ENCODE results near the gene EEF1AKMT3. TPM values are rescaled to one million over a fixed set of nuclear protein-coding genes. Genes with fewer than 3 reads are reported as not detected.

The EEF1AKMT3 gene
- total and polyA plus RNA-seq, 2 of the 4 experiments (the other 2 are of a cell fraction), result 3.2 to 8.1 TPM

- dilution Hi-C loops (cut with HindIII; ENCODE audit: low sequenced_read_pairs, unreplicated experiment), result no loop called here
- H3K4me1 ChIP-seq (ENCODE audit: control insufficient read depth, insufficient read depth, low read length), result peaks cover 3% of the 10 kb centered on the region
- peak overlapping the region; percentile 22 to 94 for H4K8ac ChIP-seq (ENCODE audit: low read depth in 2 of 2, low read length in 2 of 2)
- peak overlapping the region; percentile 88 for H2AK9ac ChIP-seq (replicated peaks; ENCODE audit: low read depth, low read length, poor library complexity)
- peak overlapping the region; percentile 96 for H2AFZ ChIP-seq (replicated peaks; ENCODE audit: low read length, poor library complexity)
- H2BK120ac ChIP-seq (ENCODE audit: low read depth, low read length), result peak overlapping the region; percentile 75
- no peak overlapping the region; the same call in 2 of the 3 replicates for H2BK15ac ChIP-seq (ENCODE audit: low read depth, low read length)
- peak overlapping the region; percentile 69 for H3K4me3 ChIP-seq (ENCODE audit: insufficient read depth, low read depth, low read length)
- no peak for TF ChIP-seq SMC3 (IDR thresholded peaks at IDR 0.05; ENCODE audit: low read depth, low read length)
- peak; percentile 57 for TF ChIP-seq RCOR1 (IDR thresholded peaks at IDR 0.05; ENCODE audit: insufficient replicate concordance, low read length)
- TF ChIP-seq USF2 (IDR thresholded peaks at IDR 0.05; ENCODE audit: low read depth, low read length), result no peak
- peak; percentile 97 for TF ChIP-seq CEBPB (IDR thresholded peaks at IDR 0.05; ENCODE audit: low read depth, low read length)
- no peak for TF ChIP-seq MXI1 (IDR thresholded peaks at IDR 0.05; ENCODE audit: borderline replicate concordance, low read depth, low read length)
- TF ChIP-seq MAZ (IDR thresholded peaks at IDR 0.05; ENCODE audit: borderline replicate concordance, low read depth, low read length), result peak; percentile 26; the same call in 1 of the 2 replicates
- POLR2A ChIA-PET (ENCODE audit: unreplicated experiment), result interaction anchor here (1.0 to 1.1 kb wide), 2 partner anchors 18 to 28 kb away, joined by 4 to 5 read pairs; partner anchors contain the start of genes EEF1AKMT3 and METTL1
- peak overlapping the region; percentile 53 for H2BK5ac ChIP-seq (ENCODE audit: low read depth, low read length, poor library complexity, severe bottlenecking)
- peak overlapping the region; percentile 8; the same call in 1 of the 2 replicates for H3K18ac ChIP-seq (ENCODE audit: low read depth, low read length)
- peak overlapping the region; percentile 75 for H3K4ac ChIP-seq (ENCODE audit: low read depth, low read length)
- 0 out of 2 replicates have a peak overlapping the region, but pooled peaks have one; percentile 43 for H4K91ac ChIP-seq (ENCODE audit: insufficient read depth, low read depth, low read length)
- intact Hi-C loops (cut with micrococcal nuclease), result no loop called here
- H3K4me2 ChIP-seq (ENCODE audit: low read depth, low read length), result peak overlapping the region; percentile 34
- H2AK5ac ChIP-seq (ENCODE audit: low read depth, low read length), result peak overlapping the region; percentile 68
- peak overlapping the region; percentile 32 for H4K5ac ChIP-seq (ENCODE audit: low read depth, low read length)
- H3K9me1 ChIP-seq (ENCODE audit: insufficient read depth, low read length), result peaks cover 6% of the 10 kb centered on the region
- peak; percentile 85 for DNase-seq
- peaks cover 14% of the 10 kb centered on the region for H3K36me3 ChIP-seq (ENCODE audit: control insufficient read depth, insufficient read depth, low read length)
- ATAC-seq (ENCODE audit: low read depth), result peak; percentile 63
- H3K27me3 ChIP-seq (ENCODE audit: control insufficient read depth, insufficient read depth, low read length), result peaks cover 29% of the 10 kb centered on the region
- peak overlapping the region; percentile 61; the same call in 1 of the 2 replicates for H3K9ac ChIP-seq (ENCODE audit: low read depth, low read length)
- H3K9me3 ChIP-seq (ENCODE audit: control insufficient read depth, insufficient read depth, low read length), result peaks cover under 1% of the 10 kb centered on the region; the same call in 1 of the 2 replicates
- no peak overlapping the region for H2BK20ac ChIP-seq (ENCODE audit: low read depth, low read length)
- H3K79me1 ChIP-seq (ENCODE audit: low read depth in 1 of 2, low read length in 2 of 2), result peaks cover 13 to 30% of the 10 kb centered on the region in 2 experiments; a peak in 3 of 4 replicates
- in situ Hi-C loops (cut with MboI; ENCODE audit: low sequenced_read_pairs), result no loop called here
- H4K20me1 ChIP-seq (ENCODE audit: insufficient read depth, low read length), result no peaks in the 10 kb centered on the region
- CTCF ChIA-PET, result interaction anchor here (1.9 kb wide), 1 partner anchor 8 kb away, joined by 6 read pairs; no protein-coding TSS in a partner anchor
- BruUV-seq (replicated peaks), result no TSS peak
- peak overlapping the region; percentile 82 for H3K14ac ChIP-seq (replicated peaks; ENCODE audit: low read depth, low read length)
- H3K23ac ChIP-seq (ENCODE audit: low read depth, low read length), result peak overlapping the region; percentile 42; the same call in 1 of the 2 replicates
- WGBS, 2 experiments (ENCODE audit: extremely low coverage in 2 of 2, insufficient read length in 1 of 2), result 15% methylated on average over 5 of the region's 21 CpGs; no CpG with 5 or more reads in 1 of the 2 experiments
- peak overlapping the region; percentile 65; the same call in 1 of the 2 replicates for H3K56ac ChIP-seq (ENCODE audit: extremely low read depth, insufficient read depth, low read length)
- peak overlapping the region; percentile 74 for H3K27ac ChIP-seq (ENCODE audit: insufficient read depth, low read length)
These were observed 28.1 kb upstream of the EEF1AKMT3 start for GRCh38 chr12:57744194-57744776.
